Osteocyte (in vitro differentiated cells): ENCODE results near the gene MYO15B. TPM values are rescaled to one million over a fixed set of nuclear protein-coding genes. Genes with fewer than 3 reads are reported as not detected.
"Not testable (repeated sequence)": the region's sequence is repeated elsewhere in the genome, so short reads cannot be mapped to it uniquely, and the experiment has no call there.

ENCODE experiments used
- DNase-seq: peaks from one replicate; pipeline ENCODE4 v3.0.0; 2021; ENCODE audit warnings: mixed read lengths; ENCODE audit not compliant: unreplicated experiment; ENCODE audit errors: extremely low spot score
- H3K27ac Mint-ChIP-seq: one replicate; pipeline ENCODE4 v1.8.0; 2021; ENCODE audit warnings: mild to moderate bottlenecking, mixed read lengths; ENCODE audit not compliant: unreplicated experiment
- H3K27me3 Mint-ChIP-seq: one replicate; pipeline ENCODE4 v1.8.0; 2021; ENCODE audit warnings: mixed read lengths; ENCODE audit not compliant: unreplicated experiment
- H3K36me3 Mint-ChIP-seq: one replicate; pipeline ENCODE4 v1.8.0; 2021; ENCODE audit warnings: mixed read lengths; ENCODE audit not compliant: unreplicated experiment
- H3K4me1 Mint-ChIP-seq: one replicate; pipeline ENCODE4 v1.8.0; 2021; ENCODE audit warnings: mixed read lengths; ENCODE audit not compliant: unreplicated experiment
- H3K4me3 Mint-ChIP-seq: one replicate; pipeline ENCODE4 v1.8.0; 2021; ENCODE audit warnings: mild to moderate bottlenecking, moderate library complexity, mixed read lengths; ENCODE audit not compliant: unreplicated experiment
- H3K9me3 Mint-ChIP-seq: one replicate; pipeline ENCODE4 v1.8.0; 2021; ENCODE audit warnings: mixed read lengths; ENCODE audit not compliant: unreplicated experiment
- total RNA-seq: library from RNA; stranded (reverse); gene quantifications from 2 replicates; pipeline ENCODE4 v1.2.1, GENCODE V29; 2021
- TF ChIP-seq, protein P1 (sequence below): fragments of 200-600 bp; sonication (generic); IDR thresholded peaks from 2 replicates; pipeline ENCODE4 v1.5.0; 2021; ENCODE audit warnings: antibody characterized with exemption, mild to moderate bottlenecking, moderate library complexity

Gene MYO15B
- total RNA-seq, 1 donor from 2014 or later = 40.8 TPM

DNA sequence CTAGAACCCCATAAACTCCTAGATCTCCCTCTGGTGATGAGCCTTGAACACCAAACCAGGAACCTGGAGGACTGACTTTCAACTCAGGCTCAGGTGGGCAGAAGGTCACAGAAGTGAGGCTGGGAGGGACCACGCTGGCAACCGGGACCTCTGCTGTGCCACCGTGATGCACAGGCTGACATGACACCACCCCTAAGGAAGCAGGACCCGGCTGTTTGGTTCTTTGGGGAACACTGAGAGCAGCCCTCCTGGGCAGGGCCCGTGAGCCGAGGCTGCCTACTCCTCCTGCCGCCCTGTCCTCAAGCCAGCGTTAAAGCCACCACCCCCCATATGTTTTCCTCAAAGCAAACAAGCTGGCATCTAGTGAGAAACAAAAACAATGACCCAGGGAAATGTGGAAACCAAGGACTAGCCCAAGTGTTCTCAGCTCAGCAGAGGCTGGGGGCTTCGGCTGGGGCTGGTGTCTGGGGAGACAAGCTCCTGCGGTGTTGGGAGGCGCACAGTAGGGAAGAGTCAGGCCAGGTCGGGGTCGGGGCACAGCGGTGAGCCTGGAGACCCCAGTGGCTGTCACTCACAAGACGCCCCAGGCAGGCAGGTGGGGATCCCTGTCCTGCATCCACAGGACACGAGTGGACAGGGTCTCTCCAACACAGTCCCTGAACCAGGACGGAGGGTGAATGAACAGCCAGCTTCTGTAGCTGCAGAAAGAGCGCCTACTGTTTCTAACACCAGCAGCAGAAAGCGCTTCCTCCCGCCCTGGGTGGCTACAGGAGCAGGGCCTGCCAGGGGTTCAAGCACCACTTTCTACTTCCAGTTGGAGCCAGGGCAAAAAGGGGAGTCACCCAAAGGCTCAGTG, 47.4 kb downstream of the MYO15B start:
- Mint-ChIP-seq H3K4me3 (no peak overlapping the region), H3K27me3 (no peaks in the 10 kb centered on the region), H3K9me3 (no peaks in the 10 kb centered on the region), H3K4me1 (peaks cover 24% of the 10 kb centered on the region), H3K27ac (no peak overlapping the region), H3K36me3 (peaks cover 5% of the 10 kb centered on the region)
- TF ChIP-seq, protein P1, sequence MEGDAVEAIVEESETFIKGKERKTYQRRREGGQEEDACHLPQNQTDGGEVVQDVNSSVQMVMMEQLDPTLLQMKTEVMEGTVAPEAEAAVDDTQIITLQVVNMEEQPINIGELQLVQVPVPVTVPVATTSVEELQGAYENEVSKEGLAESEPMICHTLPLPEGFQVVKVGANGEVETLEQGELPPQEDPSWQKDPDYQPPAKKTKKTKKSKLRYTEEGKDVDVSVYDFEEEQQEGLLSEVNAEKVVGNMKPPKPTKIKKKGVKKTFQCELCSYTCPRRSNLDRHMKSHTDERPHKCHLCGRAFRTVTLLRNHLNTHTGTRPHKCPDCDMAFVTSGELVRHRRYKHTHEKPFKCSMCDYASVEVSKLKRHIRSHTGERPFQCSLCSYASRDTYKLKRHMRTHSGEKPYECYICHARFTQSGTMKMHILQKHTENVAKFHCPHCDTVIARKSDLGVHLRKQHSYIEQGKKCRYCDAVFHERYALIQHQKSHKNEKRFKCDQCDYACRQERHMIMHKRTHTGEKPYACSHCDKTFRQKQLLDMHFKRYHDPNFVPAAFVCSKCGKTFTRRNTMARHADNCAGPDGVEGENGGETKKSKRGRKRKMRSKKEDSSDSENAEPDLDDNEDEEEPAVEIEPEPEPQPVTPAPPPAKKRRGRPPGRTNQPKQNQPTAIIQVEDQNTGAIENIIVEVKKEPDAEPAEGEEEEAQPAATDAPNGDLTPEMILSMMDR = no peak
- no peak for DNase-seq

DNA sequence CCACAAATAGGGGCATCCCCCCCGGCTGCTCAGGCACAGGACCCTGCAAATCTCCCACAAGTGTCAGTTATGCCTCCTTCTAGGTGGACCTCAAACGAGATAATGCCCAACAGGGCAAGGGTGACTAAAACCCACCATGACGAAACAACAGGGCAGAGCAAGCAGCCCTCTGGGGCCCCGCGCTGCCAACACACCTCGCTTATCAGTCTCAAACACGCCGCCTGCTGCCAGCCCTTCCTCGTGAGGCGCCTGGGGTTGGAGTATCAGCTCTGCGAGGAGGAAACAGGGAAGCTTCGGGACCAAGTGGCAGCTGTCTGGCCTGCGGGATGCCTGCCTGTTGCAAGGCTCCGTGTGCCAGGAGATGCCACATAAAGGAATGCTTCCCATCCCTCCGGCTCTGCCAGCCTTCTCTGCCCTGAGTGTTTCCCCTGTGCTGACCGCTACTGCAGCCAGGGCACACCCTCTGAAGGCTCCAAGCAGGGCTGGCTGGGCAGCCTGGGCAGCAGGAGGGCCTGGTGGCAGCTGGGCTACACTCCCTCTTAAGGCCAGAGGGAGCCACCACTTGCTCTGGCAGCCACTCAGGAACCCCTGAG, 48.1 kb downstream of the MYO15B start:
- Mint-ChIP-seq H3K9me3 (no peaks in the 10 kb centered on the region), H3K4me1 (peaks cover 24% of the 10 kb centered on the region), H3K27ac (no peak overlapping the region), H3K27me3 (no peaks in the 10 kb centered on the region), H3K4me3 (no peak overlapping the region), H3K36me3 (peaks cover 2% of the 10 kb centered on the region)
- TF ChIP-seq, protein P1 = no peak
- no peak for DNase-seq

DNA sequence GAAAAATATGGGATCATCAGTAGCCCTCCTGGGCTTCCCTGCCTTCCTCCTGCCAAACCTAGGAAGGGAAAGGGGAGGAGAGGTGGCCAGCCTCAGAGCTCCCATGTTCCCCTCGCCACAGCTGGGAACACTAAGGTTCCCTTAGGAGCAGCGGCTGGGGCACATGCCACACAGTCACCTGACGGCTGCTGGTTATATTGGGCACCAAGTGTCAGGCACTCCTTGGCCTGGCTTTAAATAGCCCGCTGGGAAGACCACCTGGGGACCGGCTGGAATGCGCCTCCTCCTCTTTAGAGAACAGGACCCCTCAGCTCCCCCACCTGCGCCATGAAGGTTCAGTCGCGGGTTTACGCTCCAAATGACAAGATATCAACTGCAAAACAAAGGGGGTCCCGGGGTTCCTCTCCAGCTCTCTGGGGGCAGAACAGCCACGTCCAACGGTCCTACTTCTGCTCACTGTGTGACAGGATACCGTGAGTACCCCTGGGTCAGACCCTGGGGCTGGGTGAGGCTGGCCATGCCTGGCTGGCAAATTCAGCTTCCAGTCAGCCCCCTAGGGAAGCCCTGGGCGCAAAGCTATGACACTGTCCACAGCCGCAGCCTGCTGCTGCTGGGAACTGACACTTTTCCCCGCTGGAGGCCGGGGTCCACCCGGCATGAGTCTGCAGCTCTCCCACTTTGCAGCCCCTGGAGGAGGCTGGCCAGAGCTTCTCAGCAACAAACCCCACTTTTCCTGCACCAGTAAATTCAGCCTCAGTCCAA, 49.0 kb downstream of the MYO15B start:
- no peak for DNase-seq
- Mint-ChIP-seq H3K4me1 (peaks cover 24% of the 10 kb centered on the region), H3K27me3 (no peaks in the 10 kb centered on the region), H3K9me3 (no peaks in the 10 kb centered on the region), H3K4me3 (no peak overlapping the region), H3K36me3 (peaks cover 2% of the 10 kb centered on the region), H3K27ac (no peak overlapping the region)
- TF ChIP-seq, protein P1 = no peak

DNA sequence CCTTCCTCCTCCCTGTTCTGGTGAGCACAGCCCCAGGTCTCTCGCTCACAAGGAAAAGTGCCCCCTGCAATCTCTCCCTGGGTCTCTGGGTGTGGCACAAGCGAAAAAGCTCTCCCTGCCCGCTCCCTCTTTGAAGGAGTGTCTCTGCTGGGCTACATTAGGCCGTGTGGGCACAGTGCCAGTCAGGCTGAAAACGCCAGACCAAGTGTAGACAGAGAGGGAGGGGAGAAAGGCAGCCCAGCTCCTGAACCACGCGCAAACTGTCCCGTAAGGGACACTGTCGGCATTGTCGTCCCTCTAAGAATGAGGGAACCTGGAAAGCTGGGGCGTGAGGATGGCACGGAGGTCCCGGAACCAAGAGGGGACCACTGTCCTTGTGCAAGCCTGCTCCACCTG, 49.5 kb downstream of the MYO15B start:
- TF ChIP-seq, protein P1 = no peak
- H3K4me1 Mint-ChIP-seq = peaks cover 24% of the 10 kb centered on the region
- H3K4me3 Mint-ChIP-seq = no peak overlapping the region
- H3K27me3 Mint-ChIP-seq = no peaks in the 10 kb centered on the region
- no peak overlapping the region for H3K27ac Mint-ChIP-seq
- H3K36me3 Mint-ChIP-seq = peaks cover 2% of the 10 kb centered on the region
- DNase-seq = no peak
- no peaks in the 10 kb centered on the region for H3K9me3 Mint-ChIP-seq

DNA sequence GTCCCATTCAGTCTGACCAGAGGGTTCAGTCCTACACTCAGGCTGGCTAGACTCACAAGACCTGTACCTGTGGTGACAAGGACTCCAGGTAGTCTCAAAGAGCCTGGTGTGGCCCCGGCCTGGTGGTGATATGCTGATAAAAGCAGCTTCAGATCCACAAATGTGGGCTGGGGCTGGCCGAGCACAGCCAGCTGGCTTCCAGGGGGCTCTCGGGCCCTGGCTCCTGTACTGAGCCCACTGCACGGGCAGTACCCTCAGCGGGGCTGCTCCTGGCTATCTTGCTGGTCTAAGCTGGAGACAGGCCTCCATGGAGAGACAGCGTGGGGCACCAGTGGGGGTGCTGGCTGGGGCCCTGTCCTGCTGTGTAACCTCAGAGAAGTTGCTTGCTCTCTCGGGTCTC, 50.0 kb downstream of the MYO15B start:
- no peak overlapping the region for H3K4me3 Mint-ChIP-seq
- H3K9me3 Mint-ChIP-seq = no peaks in the 10 kb centered on the region
- H3K36me3 Mint-ChIP-seq = peaks cover 2% of the 10 kb centered on the region
- H3K27me3 Mint-ChIP-seq = no peaks in the 10 kb centered on the region
- H3K27ac Mint-ChIP-seq = no peak overlapping the region
- TF ChIP-seq, protein P1 = no peak
- DNase-seq = no peak
- H3K4me1 Mint-ChIP-seq = peaks cover 22% of the 10 kb centered on the region

DNA sequence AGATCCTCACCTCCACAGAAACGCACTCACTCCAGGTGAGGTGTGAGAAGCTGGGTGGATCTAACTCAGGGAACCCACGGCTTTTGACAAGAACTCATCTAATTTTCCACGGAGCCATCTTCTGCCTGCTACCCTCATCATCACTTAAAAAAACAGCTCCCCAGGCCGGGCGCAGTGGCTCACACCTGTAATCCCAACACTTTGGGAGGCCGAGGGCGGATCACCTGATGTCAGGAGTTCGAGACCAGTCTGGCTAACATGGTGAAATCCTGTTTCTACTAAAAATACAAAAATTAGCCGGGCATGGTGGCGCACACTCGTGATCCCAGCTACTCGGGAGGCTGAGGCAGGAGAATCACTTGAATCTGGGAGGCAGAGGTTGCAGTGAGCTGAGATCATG, 50.4 kb downstream of the MYO15B start:
- not testable (repeated sequence) for H3K36me3 Mint-ChIP-seq, DNase-seq, H3K4me3 Mint-ChIP-seq

More for the DNA sequence above, 50.4 kb downstream of the MYO15B start:
- not testable (repeated sequence) for H3K27me3 Mint-ChIP-seq, H3K27ac Mint-ChIP-seq, H3K9me3 Mint-ChIP-seq
- H3K4me1 Mint-ChIP-seq = peaks cover 19% of the 10 kb centered on the region
